Measurements from ENCODE around the gene TSPY1.
"Not testable (repeated sequence)": the region's sequence is repeated elsewhere in the genome, so short reads cannot be mapped to it uniquely, and the experiment has no call there.

TSPY1 gene

GRCh38 chrY:9466655-9467054 lies at the start of gene TSPY1:
Gene TSPY1 (plus strand): TSS chrY:9466955. CDS start chrY:9467001, 46 bp downstream.
- DNase-seq (ENCODE audit: low read depth in 2 of 2) = not testable (repeated sequence)

GRCh38 chrY:9486967-9487366 lies 20.2 kb downstream of the TSPY1 start, which contains the start of gene TSPY9:
Gene TSPY9 (plus strand): TSS chrY:9487267. CDS start chrY:9487313, 46 bp downstream.
- not testable (repeated sequence) for DNase-seq (ENCODE audit: low read depth in 2 of 2)

- not testable (repeated sequence) for DNase-seq (ENCODE audit: low read depth in 2 of 2)
Measured at GRCh38 chrY:9504396-9504795, 37.6 kb downstream of the TSPY1 start.

GRCh38 chrY:9516287-9516686 lies 49.5 kb downstream of the TSPY1 start:
- not testable (repeated sequence) for DNase-seq (ENCODE audit: low read depth in 2 of 2)
